Measurements from ENCODE around the gene OR10S1.
"Not testable (repeated sequence)": the region's sequence is repeated elsewhere in the genome, so short reads cannot be mapped to it uniquely, and the experiment has no call there.

OR10S1 gene, protein sequence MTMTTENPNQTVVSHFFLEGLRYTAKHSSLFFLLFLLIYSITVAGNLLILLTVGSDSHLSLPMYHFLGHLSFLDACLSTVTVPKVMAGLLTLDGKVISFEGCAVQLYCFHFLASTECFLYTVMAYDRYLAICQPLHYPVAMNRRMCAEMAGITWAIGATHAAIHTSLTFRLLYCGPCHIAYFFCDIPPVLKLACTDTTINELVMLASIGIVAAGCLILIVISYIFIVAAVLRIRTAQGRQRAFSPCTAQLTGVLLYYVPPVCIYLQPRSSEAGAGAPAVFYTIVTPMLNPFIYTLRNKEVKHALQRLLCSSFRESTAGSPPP

GRCh38 chr11:123977731-123978347, at the start of gene OR10S1:
Gene OR10S1, minus strand, starts transcription at chr11:123977781. Its CDS starts 117 bp downstream, at chr11:123977664.
- DNase-seq = no peak

DNA sequence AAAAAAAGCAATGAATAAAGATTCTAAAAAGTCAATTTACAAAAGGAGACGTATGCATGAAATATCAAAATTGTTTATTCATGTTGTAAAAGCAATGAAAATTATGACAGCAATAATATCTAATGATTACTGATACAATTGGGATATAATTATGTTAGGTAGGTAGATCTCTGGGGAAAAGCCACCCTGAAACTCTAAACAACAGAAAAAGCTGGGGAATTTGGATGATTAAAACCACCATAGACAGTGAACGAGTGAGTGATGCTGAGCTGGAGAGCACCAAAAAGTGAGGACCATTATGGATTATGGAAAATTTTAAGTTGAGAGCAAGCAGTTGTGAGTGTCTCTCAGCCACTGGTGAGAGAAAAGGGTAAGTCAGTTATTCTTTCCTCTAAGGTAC, 48.9 kb upstream of the OR10S1 start, which contains the start of gene OR10G8:
OR10G8 (plus strand) TSS at position 301 of the 400 bp plus-strand sequence. CDS start 2,825 bp downstream, outside the sequence.
- DNase-seq = no peak

DNA sequence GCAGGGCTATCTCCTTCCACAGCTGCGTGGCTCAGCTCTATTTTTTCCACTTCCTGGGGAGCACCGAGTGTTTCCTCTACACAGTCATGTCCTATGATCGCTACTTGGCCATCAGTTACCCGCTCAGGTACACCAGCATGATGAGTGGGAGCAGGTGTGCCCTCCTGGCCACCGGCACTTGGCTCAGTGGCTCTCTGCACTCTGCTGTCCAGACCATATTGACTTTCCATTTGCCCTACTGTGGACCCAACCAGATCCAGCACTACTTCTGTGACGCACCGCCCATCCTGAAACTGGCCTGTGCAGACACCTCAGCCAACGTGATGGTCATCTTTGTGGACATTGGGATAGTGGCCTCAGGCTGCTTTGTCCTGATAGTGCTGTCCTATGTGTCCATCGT, 38.3 kb upstream of the OR10S1 start:
- not testable (repeated sequence) for DNase-seq

DNA sequence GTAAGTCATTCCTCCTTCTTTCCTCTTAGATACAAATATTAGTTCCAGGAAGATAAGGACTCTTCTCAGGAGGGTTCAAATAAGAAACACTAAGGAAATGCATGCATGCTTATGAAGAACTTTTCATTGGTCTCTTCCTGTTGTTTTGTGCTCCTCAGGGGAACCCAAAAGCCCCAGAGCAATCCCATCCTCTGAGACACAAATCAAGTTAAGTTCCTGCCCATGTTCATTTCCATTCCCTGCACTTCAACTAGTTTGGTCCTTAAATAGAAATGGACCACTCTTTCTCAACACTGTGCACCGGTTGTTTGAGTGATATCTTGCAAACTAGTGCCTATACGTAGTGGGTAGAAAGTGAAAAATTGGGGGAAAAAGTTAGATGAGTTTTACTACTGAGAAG, 35.1 kb upstream of the OR10S1 start, which contains the start of gene OR10G4:
OR10G4 (plus strand) TSS at position 301 of the 400 bp plus-strand sequence. CDS start 2,578 bp downstream, outside the sequence.
- DNase-seq = no peak

GRCh38 chr11:123995119-123995518, 17.5 kb upstream of the OR10S1 start, which contains the start of gene OR10G6:
Gene OR10G6, minus strand, starts transcription at chr11:123995161. Its CDS starts 0 bp downstream, at chr11:123995161.
- no peak for DNase-seq

DNA sequence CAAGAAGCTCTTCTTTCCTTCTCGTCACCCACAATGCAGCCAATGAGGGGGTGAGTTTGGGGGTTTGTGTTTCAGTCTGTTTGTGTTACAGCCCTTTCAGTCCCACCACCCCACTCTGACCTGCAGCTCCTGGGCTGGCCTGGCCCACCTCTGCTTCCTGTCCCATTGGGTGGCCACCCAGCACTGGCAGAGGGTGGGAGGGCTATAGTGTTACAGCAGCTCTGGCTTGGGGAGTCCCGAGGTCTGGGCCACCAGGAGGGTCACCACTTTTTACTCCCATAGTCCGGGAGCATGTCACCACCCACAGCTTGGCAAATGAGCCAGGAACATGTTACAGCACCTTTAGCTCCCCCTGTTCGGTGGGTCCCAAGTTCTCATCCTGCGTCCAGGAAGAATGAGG, 1.7 kb upstream of the OR10S1 start:
- DNase-seq = no peak

GRCh38 chr11:123976770-123977560, 616 bp downstream of the OR10S1 start:
- DNase-seq = no peak

- DNase-seq = no peak
Observed at GRCh38 chr11:123973816-123974215, 3.8 kb downstream of the OR10S1 start.

GRCh38 chr11:123956752-123957151, 20.8 kb downstream of the OR10S1 start:
- DNase-seq = no peak

DNA sequence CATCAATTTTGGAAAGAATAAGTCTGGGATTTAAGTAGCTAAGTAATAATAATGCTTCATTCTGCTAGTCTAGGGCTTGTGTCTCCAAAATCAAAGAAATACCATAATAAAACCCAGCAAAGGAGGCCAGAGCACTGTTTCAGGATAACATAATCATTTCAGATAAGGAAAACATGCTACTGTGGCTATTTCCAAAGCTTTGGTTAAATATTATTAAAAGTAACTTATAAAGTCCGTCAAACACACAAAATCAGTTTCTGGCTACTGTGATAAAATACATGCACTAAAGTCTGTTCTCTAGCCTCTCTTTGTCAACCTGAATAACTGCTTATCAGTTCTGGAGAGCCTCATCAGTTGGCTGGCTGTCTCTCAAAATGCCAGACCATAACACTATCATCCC, 32.4 kb downstream of the OR10S1 start:
- no peak for DNase-seq

DNA sequence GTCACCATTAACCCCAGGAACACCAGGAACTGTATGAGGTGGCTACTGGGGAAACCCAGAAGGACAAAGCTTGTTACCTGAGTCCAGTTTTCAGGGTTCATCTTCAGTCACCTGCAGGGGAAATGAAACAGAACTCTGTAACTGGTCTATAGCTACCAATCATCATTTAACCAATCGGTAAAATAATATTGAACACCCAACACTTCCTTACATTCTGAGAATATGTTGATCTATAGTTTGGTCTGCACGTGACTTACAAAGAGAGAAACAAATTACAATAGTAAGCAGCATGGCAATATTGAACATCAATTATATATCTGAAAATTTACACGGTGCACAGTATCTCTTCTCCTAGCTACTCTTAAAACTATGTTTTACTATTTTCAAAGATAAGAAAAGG, 33.8 kb downstream of the OR10S1 start, which contains the start of gene OR6T1:
OR6T1 (minus strand) TSS at position 101 of the 400 bp plus-strand sequence; CDS start at position 101, 0 bp downstream.
- DNase-seq = no peak

- DNase-seq = no peak
Observed at GRCh38 chr11:123942413-123942812, 35.2 kb downstream of the OR10S1 start.

DNA sequence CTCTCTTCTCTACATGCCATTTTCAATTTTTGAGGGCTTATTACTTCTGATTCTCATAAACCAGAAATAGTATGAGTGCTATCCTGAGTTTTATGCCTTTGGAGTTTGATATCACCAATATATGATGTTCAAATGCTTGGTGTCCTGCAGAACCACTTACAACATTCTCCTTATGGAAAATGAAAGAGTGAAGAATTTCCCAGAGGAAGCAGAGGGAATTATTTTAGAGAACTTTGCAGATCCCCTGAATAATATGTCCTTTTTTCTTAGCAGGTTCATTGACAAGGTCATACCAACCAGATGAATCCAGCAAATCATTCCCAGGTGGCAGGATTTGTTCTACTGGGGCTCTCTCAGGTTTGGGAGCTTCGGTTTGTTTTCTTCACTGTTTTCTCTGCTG, 38.3 kb downstream of the OR10S1 start, which contains the start of gene OR4D5:
OR4D5 (plus strand) TSS at position 301 of the 400 bp plus-strand sequence; CDS start at position 301, 0 bp downstream.
- no peak for DNase-seq

Measured in activated T-cell treated with anti-CD3 and anti-CD28 coated beads, Interleukin-2, amount 50 U/mL, for 48 hours (primary cell).